Measurements from ENCODE around the gene ATOH1. TPM values are rescaled to one million over a fixed set of nuclear protein-coding genes. Genes with fewer than 3 reads are reported as not detected.

ATOH1 gene
- total and polyA plus RNA-seq, 10 of the 15 experiments (the other 5 are each of a cell fraction or from before 2014, with no cell fraction given): not detected

DNA sequence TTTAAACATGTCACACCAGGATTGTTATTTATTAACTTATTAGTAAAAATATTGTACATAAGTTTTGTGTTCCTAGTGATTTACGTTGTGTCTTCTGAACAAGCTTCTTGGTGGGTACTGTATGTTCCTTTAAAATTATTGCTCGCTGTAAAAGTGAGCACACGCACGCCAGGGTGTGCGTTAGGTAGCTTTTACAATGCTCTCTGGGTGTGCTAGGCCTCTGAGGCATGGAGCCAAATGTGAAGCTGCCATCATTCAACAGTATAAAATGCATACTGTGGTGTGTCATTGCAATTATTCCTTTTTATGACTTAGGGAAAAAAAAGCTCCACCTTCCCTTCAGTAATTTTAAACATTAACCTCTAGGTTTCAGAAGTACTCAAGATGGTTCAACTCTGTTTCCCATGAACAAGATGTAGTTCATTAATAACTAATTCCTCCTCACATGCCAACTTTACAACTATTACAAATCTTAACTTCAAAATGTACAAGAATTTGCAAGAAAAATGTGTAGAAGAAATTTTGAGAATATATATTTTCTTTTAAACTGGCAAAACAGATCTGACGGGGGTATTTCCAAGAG lies 42.4 kb downstream of the ATOH1 start (continued):
- TF ChIP-seq, protein P1, sequence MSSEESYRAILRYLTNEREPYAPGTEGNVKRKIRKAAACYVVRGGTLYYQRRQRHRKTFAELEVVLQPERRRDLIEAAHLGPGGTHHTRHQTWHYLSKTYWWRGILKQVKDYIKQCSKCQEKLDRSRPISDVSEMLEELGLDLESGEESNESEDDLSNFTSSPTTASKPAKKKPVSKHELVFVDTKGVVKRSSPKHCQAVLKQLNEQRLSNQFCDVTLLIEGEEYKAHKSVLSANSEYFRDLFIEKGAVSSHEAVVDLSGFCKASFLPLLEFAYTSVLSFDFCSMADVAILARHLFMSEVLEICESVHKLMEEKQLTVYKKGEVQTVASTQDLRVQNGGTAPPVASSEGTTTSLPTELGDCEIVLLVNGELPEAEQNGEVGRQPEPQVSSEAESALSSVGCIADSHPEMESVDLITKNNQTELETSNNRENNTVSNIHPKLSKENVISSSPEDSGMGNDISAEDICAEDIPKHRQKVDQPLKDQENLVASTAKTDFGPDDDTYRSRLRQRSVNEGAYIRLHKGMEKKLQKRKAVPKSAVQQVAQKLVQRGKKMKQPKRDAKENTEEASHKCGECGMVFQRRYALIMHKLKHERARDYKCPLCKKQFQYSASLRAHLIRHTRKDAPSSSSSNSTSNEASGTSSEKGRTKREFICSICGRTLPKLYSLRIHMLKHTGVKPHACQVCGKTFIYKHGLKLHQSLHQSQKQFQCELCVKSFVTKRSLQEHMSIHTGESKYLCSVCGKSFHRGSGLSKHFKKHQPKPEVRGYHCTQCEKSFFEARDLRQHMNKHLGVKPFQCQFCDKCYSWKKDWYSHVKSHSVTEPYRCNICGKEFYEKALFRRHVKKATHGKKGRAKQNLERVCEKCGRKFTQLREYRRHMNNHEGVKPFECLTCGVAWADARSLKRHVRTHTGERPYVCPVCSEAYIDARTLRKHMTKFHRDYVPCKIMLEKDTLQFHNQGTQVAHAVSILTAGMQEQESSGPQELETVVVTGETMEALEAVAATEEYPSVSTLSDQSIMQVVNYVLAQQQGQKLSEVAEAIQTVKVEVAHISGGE (CRISPR knock-in tag; IDR thresholded peaks at IDR 0.05): no peak

DNA sequence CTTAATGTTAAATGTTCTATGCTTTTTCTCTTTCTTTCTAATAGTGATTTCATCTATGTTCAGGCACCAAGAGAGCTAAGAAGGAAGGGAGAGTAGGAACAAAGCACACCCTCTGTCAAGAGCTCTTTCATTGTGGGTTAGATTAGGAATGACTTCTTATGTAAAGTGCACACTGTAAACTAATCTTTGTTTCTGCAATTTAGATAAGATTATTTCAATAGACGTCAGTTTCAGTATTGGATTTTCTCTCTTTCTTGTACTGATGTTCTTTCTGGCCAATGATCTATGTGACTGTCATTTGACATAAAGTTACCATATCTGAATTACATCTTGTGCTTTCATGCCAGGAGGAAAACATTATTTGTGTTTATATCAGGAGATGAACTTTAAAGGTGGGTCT lies 48.2 kb downstream of the ATOH1 start:
- no peaks in the 10 kb centered on the region for H3K4me1 ChIP-seq (ENCODE audit: control insufficient read depth, insufficient read depth, low read length)
- no peak overlapping the region for H2AFZ ChIP-seq (ENCODE audit: control insufficient read depth, low read depth, low read length)
- no peak for ATAC-seq
- H3K9me3 ChIP-seq (replicated peaks; ENCODE audit: control insufficient read depth, insufficient read depth, low read length): no peaks in the 10 kb centered on the region
- H3K4me3 ChIP-seq: no peak overlapping the region
- H4K20me1 ChIP-seq (ENCODE audit: control insufficient read depth, insufficient read depth): no peaks in the 10 kb centered on the region
- no peak overlapping the region for H3K4me2 ChIP-seq (ENCODE audit: control insufficient read depth, insufficient read depth)
- DNase-seq (ENCODE audit: low read depth, low spot score): no peak
- H3K27me3 ChIP-seq (replicated peaks in 1 of 2; ENCODE audit: control insufficient read depth in 2 of 2, insufficient read depth in 2 of 2, low read length in 1 of 2): no peaks in the 10 kb centered on the region
- no peak for FAIRE-seq
- H3K79me2 ChIP-seq (ENCODE audit: control insufficient read depth, insufficient read depth, low read length): no peaks in the 10 kb centered on the region
- BruUV-seq (replicated peaks): no TSS peak
- TF ChIP-seq BMI1 (IDR thresholded peaks at IDR 0.05; ENCODE audit: borderline replicate concordance) (no peak), NR2C1 (IDR thresholded peaks at IDR 0.05) (no peak), IRF4 (IDR thresholded peaks at IDR 0.05; ENCODE audit: low read depth, low read length) (no peak), YBX1 (IDR thresholded peaks at IDR 0.05) (no peak), SREBF2 (IDR thresholded peaks at IDR 0.05; ENCODE audit: low read length) (no peak), ZNF24 (IDR thresholded peaks at IDR 0.05) (no peak), JUNB (IDR thresholded peaks at IDR 0.05) (no peak), RAD51 (IDR thresholded peaks at IDR 0.05) (no peak)
- TF ChIP-seq, protein P2, sequence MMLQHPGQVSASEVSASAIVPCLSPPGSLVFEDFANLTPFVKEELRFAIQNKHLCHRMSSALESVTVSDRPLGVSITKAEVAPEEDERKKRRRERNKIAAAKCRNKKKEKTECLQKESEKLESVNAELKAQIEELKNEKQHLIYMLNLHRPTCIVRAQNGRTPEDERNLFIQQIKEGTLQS (IDR thresholded peaks at IDR 0.05; ENCODE audit: borderline replicate concordance, extremely low read depth, low read depth, low read length): no peak
- TF ChIP-seq, protein P3, sequence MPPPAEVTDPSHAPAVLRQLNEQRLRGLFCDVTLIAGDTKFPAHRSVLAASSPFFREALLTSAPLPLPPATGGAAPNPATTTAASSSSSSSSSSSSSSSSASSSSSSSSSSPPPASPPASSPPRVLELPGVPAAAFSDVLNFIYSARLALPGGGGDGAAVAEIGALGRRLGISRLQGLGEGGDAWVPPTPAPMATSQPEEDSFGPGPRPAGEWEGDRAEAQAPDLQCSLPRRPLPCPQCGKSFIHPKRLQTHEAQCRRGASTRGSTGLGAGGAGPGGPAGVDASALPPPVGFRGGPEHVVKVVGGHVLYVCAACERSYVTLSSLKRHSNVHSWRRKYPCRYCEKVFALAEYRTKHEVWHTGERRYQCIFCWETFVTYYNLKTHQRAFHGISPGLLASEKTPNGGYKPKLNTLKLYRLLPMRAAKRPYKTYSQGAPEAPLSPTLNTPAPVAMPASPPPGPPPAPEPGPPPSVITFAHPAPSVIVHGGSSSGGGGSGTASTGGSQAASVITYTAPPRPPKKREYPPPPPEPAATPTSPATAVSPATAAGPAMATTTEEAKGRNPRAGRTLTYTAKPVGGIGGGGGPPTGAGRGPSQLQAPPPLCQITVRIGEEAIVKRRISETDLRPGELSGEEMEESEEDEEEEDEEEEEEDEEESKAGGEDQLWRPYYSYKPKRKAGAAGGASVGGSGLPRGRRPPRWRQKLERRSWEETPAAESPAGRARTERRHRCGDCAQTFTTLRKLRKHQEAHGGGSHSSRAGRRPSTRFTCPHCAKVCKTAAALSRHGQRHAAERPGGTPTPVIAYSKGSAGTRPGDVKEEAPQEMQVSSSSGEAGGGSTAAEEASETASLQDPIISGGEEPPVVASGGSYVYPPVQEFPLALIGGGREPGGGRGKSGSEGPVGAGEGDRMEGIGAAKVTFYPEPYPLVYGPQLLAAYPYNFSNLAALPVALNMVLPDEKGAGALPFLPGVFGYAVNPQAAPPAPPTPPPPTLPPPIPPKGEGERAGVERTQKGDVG (CRISPR knock-in tag; IDR thresholded peaks at IDR 0.05): no peak
- CTCF ChIA-PET: interaction anchor here (0.8 to 1.2 kb wide), 3 partner anchors 8 to 377 kb away, joined by 3 to 4 read pairs (median 3); no protein-coding TSS in a partner anchor
- 81% methylated on average over 1 of the region's 1 CpG for WGBS (ENCODE audit: insufficient coverage, insufficient replicate concordance, low lambda C conversion rate, missing lambda C conversion rate)
- in situ Hi-C loops (cut with MboI) (no loop called here), intact Hi-C loops (cut with micrococcal nuclease; ENCODE audit: unreplicated experiment) (no loop called here)
- POLR2A ChIA-PET: no interaction called here
- SMC1A ChIA-PET (ENCODE audit: uncharacterized antibody, unreplicated experiment): interaction anchor here (0.6 to 1.5 kb wide), 2 partner anchors 22 to 1229 kb away, joined by 3 to 4 read pairs; no protein-coding TSS in a partner anchor
- no peak overlapping the region for H3K27ac ChIP-seq (ENCODE audit: control insufficient read depth, insufficient read depth)
- H3K9ac ChIP-seq (ENCODE audit: control insufficient read depth, insufficient read depth, low read length): no peak overlapping the region
- no peaks in the 10 kb centered on the region for H3K36me3 ChIP-seq (ENCODE audit: control insufficient read depth in 2 of 2, insufficient read depth in 2 of 2, low read length in 1 of 2)
- RAD21 ChIA-PET (ENCODE audit: unreplicated experiment): no interaction called here

All from GM12878 (cell line).